A549 (cell line): ENCODE results near the gene MATN4. TPM values are rescaled to one million over a fixed set of nuclear protein-coding genes. Genes with fewer than 3 reads are reported as not detected.

Experiments used
- ATAC-seq, 2 experiments: fragments of 200-7000 bp in 1 of 2; fragments of >200 bp in 1 of 2; cut with Nextera tagmentation in 1 of 2; cut with Tn5 transposase in 1 of 2; 3 replicates each; pipeline versions ENCODE4 v1.8.0 to v1.9.1; 2018 to 2020; ENCODE audit warnings: mild to moderate bottlenecking in 1 of 2, moderate library complexity in 1 of 2
- CTCF ChIA-PET: fragments of 300-600 bp; sonication (Branson Sonifier 250); formaldehyde crosslinking; extraction: SDS; loops from one replicate; lab custom pipeline; 2021; ENCODE audit warnings: antibody characterized with exemption, inconsistent platforms; lab: Yijun Ruan, JAX
- POLR2A ChIA-PET: fragments of 350-600 bp; formaldehyde crosslinking; extraction: SDS; loops from one replicate; lab custom pipeline; 2021; ENCODE audit warnings: antibody characterized with exemption, inconsistent platforms; lab: Yijun Ruan, JAX
- DNase-seq, 2 experiments: peaks; one replicate each; pipeline versions ENCODE4 v3.0.0 to v3.0.0-alpha.2; 2011 to 2016; ENCODE audit warnings: low read depth in 1 of 2, low spot score in 1 of 2
- FAIRE-seq: peaks from 2 replicates; lab custom pipeline; 2011; peaks lifted over from hg19 to GRCh38; lab: Jason Lieb, UNC
- H3K27ac ChIP-seq, 2 experiments: fragments of >200 bp; sonication (Bioruptor Twin); formaldehyde crosslinking; 3 replicates each; pipeline ENCODE4 v1.5.1; 2016 to 2017
- H3K4me1 ChIP-seq: fragments of >200 bp; sonication (Bioruptor Twin); formaldehyde crosslinking; 3 replicates; pipeline ENCODE4 v1.6.1; 2016
- H3K4me2 ChIP-seq: fragments of >200 bp; sonication (Bioruptor Twin); formaldehyde crosslinking; 3 replicates; pipeline ENCODE4 v1.6.1; 2016
- H3K4me3 ChIP-seq: fragments of >200 bp; sonication (Bioruptor Twin); formaldehyde crosslinking; 3 replicates; pipeline ENCODE4 v1.5.1; 2016
- H3K9me3 ChIP-seq: fragments of >200 bp; sonication (Bioruptor Twin); formaldehyde crosslinking; 3 replicates; pipeline ENCODE4 v1.6.1; 2016
- CBX8 ChIP-seq: fragments of 200-600 bp; sonication (generic); IDR thresholded peaks from 2 replicates; pipeline ENCODE4 v1.6.1; 2016
- CHD4 ChIP-seq: fragments of 200-600 bp; sonication (generic); IDR thresholded peaks from 2 replicates; pipeline ENCODE4 v1.6.1; 2016; ENCODE audit warnings: antibody characterized with exemption, mild to moderate bottlenecking, borderline replicate concordance
- E2F6 ChIP-seq: IDR thresholded peaks from 2 replicates; pipeline ENCODE4 v1.6.1; 2012; ENCODE audit warnings: low read depth, borderline replicate concordance
- ELK1 ChIP-seq: fragments of 150-350 bp; IDR thresholded peaks from 2 replicates; pipeline ENCODE4 v1.6.1; 2014; ENCODE audit warnings: low read depth, mild to moderate bottlenecking, low read length
- FOSB ChIP-seq: fragments of 250-450 bp; sonication (Bioruptor Pico); IDR thresholded peaks from 2 replicates; pipeline ENCODE4 v1.5.0; 2020; ENCODE audit warnings: mild to moderate bottlenecking, moderate library complexity
- FOSL2 ChIP-seq, 2 experiments: fragments of 450-650 bp in 1 of 2; fragments of >200 bp in 1 of 2; sonication (Bioruptor Twin) in 1 of 2; formaldehyde crosslinking; IDR thresholded peaks; 2 replicates each; pipeline versions ENCODE4 v1.5.0 to v1.6.1; 2016 to 2020; ENCODE audit warnings: mild to moderate bottlenecking in 1 of 2, moderate library complexity in 1 of 2
- FOXS1 ChIP-seq: fragments of 250-450 bp; sonication (Bioruptor Pico); IDR thresholded peaks from 2 replicates; pipeline ENCODE4 v1.5.0; 2020; ENCODE audit warnings: mild to moderate bottlenecking, moderate library complexity
- GATA3 ChIP-seq: IDR thresholded peaks from 2 replicates; pipeline ENCODE4 v1.6.1; 2012; ENCODE audit warnings: borderline replicate concordance
- HDAC2 ChIP-seq: fragments of 200-600 bp; sonication (generic); IDR thresholded peaks from 2 replicates; pipeline ENCODE4 v1.6.1; 2016
- HMGXB4 ChIP-seq: fragments of 250-450 bp; sonication (Bioruptor Pico); IDR thresholded peaks from 2 replicates; pipeline ENCODE4 v1.5.0; 2021; ENCODE audit warnings: mild to moderate bottlenecking, moderate library complexity, borderline replicate concordance
- HOXB13 ChIP-seq: fragments of 250-450 bp; sonication (Bioruptor Pico); IDR thresholded peaks from 2 replicates; pipeline ENCODE4 v1.5.0; 2020; ENCODE audit warnings: low read depth, mild to moderate bottlenecking, moderate library complexity
- JUNB ChIP-seq: fragments of >200 bp; sonication (Bioruptor Twin); formaldehyde crosslinking; IDR thresholded peaks from 2 replicates; pipeline ENCODE4 v1.6.1; 2016
- KDM1A ChIP-seq: fragments of 200-600 bp; sonication (generic); IDR thresholded peaks from 2 replicates; pipeline ENCODE4 v1.6.1; 2016; ENCODE audit warnings: low read depth, mild to moderate bottlenecking
- KDM5A ChIP-seq: fragments of 200-600 bp; sonication (generic); IDR thresholded peaks from 2 replicates; pipeline ENCODE4 v1.6.1; 2016; ENCODE audit warnings: antibody characterized with exemption, mild to moderate bottlenecking
- MAZ ChIP-seq: fragments of 150-350 bp; IDR thresholded peaks from 2 replicates; pipeline ENCODE4 v1.6.1; 2014; ENCODE audit warnings: antibody characterized with exemption, low read depth, low read length, borderline replicate concordance
- PHF8 ChIP-seq: fragments of 200-600 bp; sonication (generic); IDR thresholded peaks from 2 replicates; pipeline ENCODE4 v1.6.1; 2016; ENCODE audit warnings: low read depth, mild to moderate bottlenecking, antibody characterized with exemption, moderate library complexity, borderline replicate concordance
- POLR2A ChIP-seq: IDR thresholded peaks from 2 replicates; pipeline ENCODE4 v1.6.1; 2012; ENCODE audit warnings: mild to moderate bottlenecking, low read length
- POLR2AphosphoS2 ChIP-seq: conservative IDR thresholded peaks from 2 replicates; pipeline ENCODE4 v1.6.1; 2012; ENCODE audit warnings: low read length, improper control_type of control experiment, inconsistent platforms
- RAD21 ChIP-seq, 2 experiments: fragments of >200 bp in 1 of 2; sonication (Bioruptor Twin) in 1 of 2; formaldehyde crosslinking in 1 of 2; IDR thresholded peaks in 1 of 2; conservative IDR thresholded peaks in 1 of 2; 2 replicates in 1 of 2; 3 replicates in 1 of 2; pipeline ENCODE4 v1.6.1; 2012 to 2018; ENCODE audit warnings: inconsistent platforms in 1 of 2
- RNF2 ChIP-seq: fragments of 200-600 bp; sonication (generic); IDR thresholded peaks from 2 replicates; pipeline ENCODE4 v1.6.1; 2016; ENCODE audit warnings: low read depth, mild to moderate bottlenecking, antibody characterized with exemption, moderate library complexity, borderline replicate concordance
- SREBF2 ChIP-seq: fragments of 450-650 bp; IDR thresholded peaks from 2 replicates; pipeline ENCODE4 v1.6.1; 2014; ENCODE audit warnings: mild to moderate bottlenecking, moderate library complexity
- ZNF302 ChIP-seq: fragments of 250-450 bp; sonication (Bioruptor Pico); IDR thresholded peaks from 2 replicates; pipeline ENCODE4 v1.9.0; 2021; ENCODE audit warnings: inconsistent platforms, mild to moderate bottlenecking, moderate library complexity
- WGBS: methylation state at CpG from one replicate; pipeline ENCODE4 v1.1.6; 2017; ENCODE audit errors: missing lambda C conversion rate; 5-methylcytosine and 5-hydroxymethylcytosine counted together
- polyA plus RNA-seq, 4 experiments: library from polyadenylated mRNA; depleted of rRNA in 3 of 4; stranded (reverse); fragments of >200 nt; fragmentation: RNase III in 1 of 4; extraction: RNeasy Plus Mini Kit Qiagen cat#74134 plus additional on column Dnase treatment in 1 of 4; gene quantifications; 2 replicates in 3 of 4; 3 replicates in 1 of 4; pipeline ENCODE4 v1.2.3, GENCODE V29; 2011 to 2017

The MATN4 gene
- polyA plus RNA-seq, 2 of the 4 experiments (the other 2 are of a cell fraction): 0.04 to 0.05 TPM

- no peak for TF ChIP-seq HOXB13 (CRISPR knock-in tag)
- no peak for TF ChIP-seq HMGXB4 (CRISPR knock-in tag)
- TF ChIP-seq CBX8: no peak
- TF ChIP-seq KDM5A: no peak
- TF ChIP-seq ELK1: no peak
- no peak for TF ChIP-seq RNF2
- TF ChIP-seq GATA3: no peak
- no peak for TF ChIP-seq SREBF2
- TF ChIP-seq RAD21 (conservative IDR thresholded peaks at IDR 0.05 in 1 of 2, IDR thresholded peaks at IDR 0.05 in 1 of 2): no peak
- no peak for TF ChIP-seq CHD4
- no peak for TF ChIP-seq HDAC2
- TF ChIP-seq FOSL2 (IDR thresholded peaks at IDR 0.05): no peak
- TF ChIP-seq FOSL2 (CRISPR knock-in tag; IDR thresholded peaks at IDR 0.05): no peak
- no peak for TF ChIP-seq JUNB
- TF ChIP-seq E2F6: no peak
- TF ChIP-seq, all 56 proteins: peak for 0
- Histone ChIP-seq H3K4me3 (no peak overlapping the region), H3K4me1 (peaks cover 23% of the 10 kb centered on the region), H3K4me2 (no peak overlapping the region), H3K9me3 (no peaks in the 10 kb centered on the region), H3K27ac (no peak overlapping the region)
- ChIA-PET POLR2A (no interaction called here), CTCF (no interaction called here)
- FAIRE-seq (no peak), DNase-seq (no peak), ATAC-seq (no peak)
- 65% methylated on average over 3 of the region's 3 CpGs for WGBS
These were observed 49.8 kb downstream of the MATN4 start for GRCh38 chr20:45258259-45258658.

- H3K9me3 ChIP-seq: no peaks in the 10 kb centered on the region
- H3K4me3 ChIP-seq: no peak overlapping the region
- 73% methylated on average over 7 of the region's 7 CpGs for WGBS
- ChIA-PET CTCF (interaction anchor here (2.8 kb wide), 1 partner anchor 33 kb away, joined by 12 read pairs; no protein-coding TSS in a partner anchor), POLR2A (no interaction called here)
- ATAC-seq: no peak
- no peak overlapping the region for H3K27ac ChIP-seq
- TF ChIP-seq ZNF302 (CRISPR knock-in tag) (no peak), KDM1A (no peak), POLR2AphosphoS2 (no peak), ELK1 (no peak), MAZ (no peak), FOSB (CRISPR knock-in tag) (no peak), POLR2A (no peak), RAD21 (conservative IDR thresholded peaks at IDR 0.05 in 1 of 2, IDR thresholded peaks at IDR 0.05 in 1 of 2) (no peak), PHF8 (no peak), CHD4 (no peak), FOXS1 (no peak), KDM5A (no peak)
- H3K4me2 ChIP-seq: no peak overlapping the region
- no peak for FAIRE-seq
- H3K4me1 ChIP-seq: peaks cover 23% of the 10 kb centered on the region
- no peak for DNase-seq
These were observed 50.4 kb downstream of the MATN4 start for GRCh38 chr20:45257711-45258110.
